GM19240 (cell line): Measurements from ENCODE around the gene EEA1.
"Not testable (repeated sequence)": the region's sequence is repeated elsewhere in the genome, so short reads cannot be mapped to it uniquely, and the experiment has no call there.

Experiments
- DNase-seq: peaks from one replicate; pipeline ENCODE4 v3.0.0; 2011; ENCODE audit warnings: low spot score; ENCODE audit not compliant: insufficient read length

Gene EEA1

GRCh38 chr12:92810370-92810769, 118.7 kb downstream of the EEA1 start:
- DNase-seq = no peak

- DNase-seq = no peak
These were observed 125.2 kb downstream of the EEA1 start for GRCh38 chr12:92803903-92804302.

GRCh38 chr12:92802906-92803305, 126.2 kb downstream of the EEA1 start:
- DNase-seq = no peak

GRCh38 chr12:92796650-92797049, 132.4 kb downstream of the EEA1 start:
- DNase-seq = no peak

- DNase-seq = no peak
These were observed 134.3 kb downstream of the EEA1 start for GRCh38 chr12:92794814-92795213.

- DNase-seq = not testable (repeated sequence)
These were observed 134.7 kb downstream of the EEA1 start for GRCh38 chr12:92794356-92794755.

GRCh38 chr12:92786045-92786444, 143.1 kb downstream of the EEA1 start:
- no peak for DNase-seq

- DNase-seq = no peak
These were observed 143.5 kb downstream of the EEA1 start for GRCh38 chr12:92785563-92785950.

- peak; percentile 26 for DNase-seq
These were observed 144.1 kb downstream of the EEA1 start for GRCh38 chr12:92784797-92785562.

GRCh38 chr12:92784356-92784755, 144.7 kb downstream of the EEA1 start:
- no peak for DNase-seq

- no peak for DNase-seq
These were observed 149.2 kb downstream of the EEA1 start for GRCh38 chr12:92779902-92780301.

- DNase-seq = no peak
These were observed 150.6 kb downstream of the EEA1 start for GRCh38 chr12:92778525-92778924.

- no peak for DNase-seq
These were observed 153.7 kb downstream of the EEA1 start for GRCh38 chr12:92775416-92775815.

GRCh38 chr12:92771001-92771400, 158.1 kb downstream of the EEA1 start:
- no peak for DNase-seq

- DNase-seq = no peak
These were observed 159.8 kb downstream of the EEA1 start for GRCh38 chr12:92769124-92769901.

GRCh38 chr12:92765871-92766270, 163.2 kb downstream of the EEA1 start:
- DNase-seq = no peak

GRCh38 chr12:92764831-92765230, 164.3 kb downstream of the EEA1 start:
- no peak for DNase-seq

- no peak for DNase-seq
These were observed 166.3 kb downstream of the EEA1 start for GRCh38 chr12:92762773-92763172.

- DNase-seq = no peak
These were observed 169.3 kb downstream of the EEA1 start for GRCh38 chr12:92759634-92760268.

- no peak for DNase-seq
These were observed 171.4 kb downstream of the EEA1 start for GRCh38 chr12:92757597-92758121.

GRCh38 chr12:92756898-92757596, 172.0 kb downstream of the EEA1 start:
- no peak for DNase-seq
